D721Med (cell line): ENCODE results near the gene OR10T2.
"Not testable (repeated sequence)": the region's sequence is repeated elsewhere in the genome, so short reads cannot be mapped to it uniquely, and the experiment has no call there.

Experiments
- DNase-seq: peaks from one replicate; pipeline ENCODE4 v3.0.0; 2011; ENCODE audit warnings: low spot score; ENCODE audit not compliant: insufficient read length
- FAIRE-seq: peaks from 2 replicates; lab custom pipeline; 2011; peaks lifted over from hg19 to GRCh38; lab: Jason Lieb, UNC
- TF ChIP-seq, protein P1 (sequence below): IDR thresholded peaks from 2 replicates; pipeline ENCODE4 v1.5.1; 2012; ENCODE audit warnings: mild to moderate bottlenecking, control low read depth; ENCODE audit not compliant: insufficient read depth; ENCODE audit errors: missing control alignments

The OR10T2 gene

DNA sequence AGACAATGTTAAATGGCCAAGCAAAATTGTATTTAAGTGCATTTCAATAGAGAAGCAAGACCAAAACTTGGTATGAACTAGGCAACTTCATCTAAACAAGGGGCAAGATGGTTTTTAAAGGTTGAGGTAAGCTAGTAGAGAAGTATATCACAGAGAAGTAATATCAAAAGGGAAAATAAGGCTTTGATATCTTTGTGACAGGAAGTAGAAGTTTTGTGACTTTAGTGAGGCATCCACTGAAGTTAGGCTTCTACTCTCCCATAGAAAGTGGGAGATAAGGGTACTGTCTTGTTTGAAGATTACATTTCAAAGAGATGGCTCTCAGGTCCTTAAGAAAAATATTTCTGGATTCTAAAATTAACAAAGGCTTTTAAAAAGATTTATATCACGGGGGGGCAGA is 8.9 kb downstream of the OR10T2 start:
- FAIRE-seq (no peak), DNase-seq (no peak)
- TF ChIP-seq, protein P1, sequence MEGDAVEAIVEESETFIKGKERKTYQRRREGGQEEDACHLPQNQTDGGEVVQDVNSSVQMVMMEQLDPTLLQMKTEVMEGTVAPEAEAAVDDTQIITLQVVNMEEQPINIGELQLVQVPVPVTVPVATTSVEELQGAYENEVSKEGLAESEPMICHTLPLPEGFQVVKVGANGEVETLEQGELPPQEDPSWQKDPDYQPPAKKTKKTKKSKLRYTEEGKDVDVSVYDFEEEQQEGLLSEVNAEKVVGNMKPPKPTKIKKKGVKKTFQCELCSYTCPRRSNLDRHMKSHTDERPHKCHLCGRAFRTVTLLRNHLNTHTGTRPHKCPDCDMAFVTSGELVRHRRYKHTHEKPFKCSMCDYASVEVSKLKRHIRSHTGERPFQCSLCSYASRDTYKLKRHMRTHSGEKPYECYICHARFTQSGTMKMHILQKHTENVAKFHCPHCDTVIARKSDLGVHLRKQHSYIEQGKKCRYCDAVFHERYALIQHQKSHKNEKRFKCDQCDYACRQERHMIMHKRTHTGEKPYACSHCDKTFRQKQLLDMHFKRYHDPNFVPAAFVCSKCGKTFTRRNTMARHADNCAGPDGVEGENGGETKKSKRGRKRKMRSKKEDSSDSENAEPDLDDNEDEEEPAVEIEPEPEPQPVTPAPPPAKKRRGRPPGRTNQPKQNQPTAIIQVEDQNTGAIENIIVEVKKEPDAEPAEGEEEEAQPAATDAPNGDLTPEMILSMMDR: no peak

DNA sequence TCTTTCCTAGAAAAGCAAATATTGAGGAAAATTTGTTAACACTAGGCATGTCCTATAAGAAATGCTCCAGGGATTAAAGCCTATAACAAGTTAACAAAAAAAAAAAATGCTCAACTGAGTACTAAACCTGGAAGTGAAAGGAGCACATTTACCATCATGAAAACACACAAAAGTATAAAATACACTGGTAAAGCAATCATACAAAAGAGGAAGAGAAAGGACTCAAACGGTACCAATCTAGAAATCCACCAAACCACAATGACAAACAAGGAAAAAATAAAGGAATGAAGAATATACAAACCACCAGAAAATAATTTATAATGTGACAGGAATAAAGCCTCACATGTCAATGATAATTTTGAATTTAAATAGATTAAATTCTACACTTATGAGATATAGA is 24.4 kb downstream of the OR10T2 start:
- FAIRE-seq (no peak), DNase-seq (no peak)
- TF ChIP-seq, protein P1: no peak

DNA sequence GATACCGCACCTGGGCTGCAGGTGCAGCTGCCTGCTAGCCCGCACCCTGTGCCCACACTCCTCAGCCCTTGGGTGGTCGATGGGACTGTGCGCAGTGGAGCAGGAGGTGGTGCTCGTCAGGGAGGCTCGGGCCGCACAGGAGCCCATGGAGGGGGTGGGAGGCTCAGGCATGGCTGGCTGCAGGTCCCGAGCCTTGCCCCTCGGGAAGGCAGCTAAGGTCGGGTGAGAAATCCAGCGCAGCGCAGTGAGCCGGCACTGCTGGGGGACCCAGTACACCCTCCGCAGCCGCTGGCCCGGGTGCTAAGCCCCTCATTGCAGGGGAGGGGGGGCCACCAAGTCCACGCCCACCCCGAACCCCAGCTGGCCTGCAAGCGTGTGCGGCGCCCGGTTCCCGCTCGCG is 25.2 kb downstream of the OR10T2 start:
- not testable (repeated sequence) for FAIRE-seq, DNase-seq

DNA sequence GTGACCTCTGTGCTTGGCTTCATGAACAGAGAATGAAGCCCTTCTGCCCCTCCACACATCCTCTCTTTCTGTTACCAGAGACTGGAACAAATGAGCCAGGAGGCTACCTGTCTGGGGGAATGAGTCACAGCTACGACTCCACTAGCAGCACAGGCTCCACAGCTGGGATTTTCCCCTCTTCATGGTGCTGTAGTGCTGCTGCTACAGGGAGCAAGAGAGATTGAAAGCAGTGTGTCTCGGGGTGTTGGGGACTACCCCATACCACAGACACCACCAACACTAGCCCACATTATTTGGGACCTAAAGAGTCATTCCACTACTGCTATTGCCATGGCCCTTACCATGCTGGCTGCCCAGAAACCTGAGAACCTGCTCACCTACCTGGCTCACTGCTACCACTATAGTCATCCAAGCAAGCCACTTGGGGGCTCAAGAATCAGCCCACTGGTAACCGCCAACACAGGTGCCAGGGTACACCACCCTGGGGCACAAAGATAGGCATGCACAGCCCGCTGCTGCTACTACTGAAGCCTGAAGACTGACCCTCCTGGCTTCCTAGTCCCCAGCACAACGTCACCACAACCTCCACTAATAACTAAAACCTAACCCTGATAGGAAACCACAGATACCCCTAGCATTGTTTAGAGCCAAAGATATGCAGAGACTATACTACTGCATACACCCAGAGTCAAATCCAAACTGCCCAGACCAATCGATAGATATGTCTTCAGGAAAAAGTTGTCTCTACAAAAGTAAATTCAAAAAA is 27.9 kb downstream of the OR10T2 start:
- DNase-seq (no peak), FAIRE-seq (no peak)
- TF ChIP-seq, protein P1: no peak

DNA sequence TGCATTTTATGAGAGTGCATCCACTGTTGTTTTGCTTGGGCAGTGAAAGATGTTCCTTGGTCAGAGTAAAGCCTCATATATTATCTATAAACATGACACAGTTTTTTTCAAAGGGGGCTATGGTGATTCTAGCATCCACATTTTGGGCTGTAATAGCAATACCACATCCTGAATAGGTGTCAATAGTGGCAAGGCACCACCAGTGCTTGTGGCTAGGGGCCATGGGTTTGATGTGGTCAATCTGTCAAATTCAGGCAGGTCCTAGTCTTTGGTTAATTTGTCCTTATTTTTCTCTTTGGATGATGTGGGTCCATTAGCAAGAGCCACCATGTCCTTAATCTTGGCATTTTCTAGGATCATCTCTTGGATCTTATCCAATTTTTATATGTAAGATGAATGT is 32.5 kb downstream of the OR10T2 start:
- FAIRE-seq (no peak), DNase-seq (no peak)
- TF ChIP-seq, protein P1: no peak

DNA sequence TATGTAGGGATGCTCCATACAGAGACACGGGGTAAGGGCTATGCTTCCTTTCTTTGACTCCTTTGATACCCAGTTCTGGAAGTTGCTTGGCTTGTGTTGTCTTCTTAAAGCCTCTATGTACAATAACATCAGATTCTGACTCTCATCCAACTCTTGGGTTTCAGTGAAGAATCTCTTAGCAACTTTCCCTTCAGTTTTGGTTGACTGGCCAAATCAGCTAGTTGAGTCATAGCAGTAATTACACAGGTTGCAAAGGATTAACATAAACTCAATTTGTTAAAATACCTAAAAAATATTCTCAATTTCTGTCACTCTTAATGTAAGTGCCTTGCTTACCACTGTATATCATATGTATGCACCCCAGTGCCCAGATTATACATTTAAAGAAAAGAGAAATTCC is 36.3 kb downstream of the OR10T2 start:
- no peak for FAIRE-seq
- TF ChIP-seq, protein P1: no peak
- no peak for DNase-seq

DNA sequence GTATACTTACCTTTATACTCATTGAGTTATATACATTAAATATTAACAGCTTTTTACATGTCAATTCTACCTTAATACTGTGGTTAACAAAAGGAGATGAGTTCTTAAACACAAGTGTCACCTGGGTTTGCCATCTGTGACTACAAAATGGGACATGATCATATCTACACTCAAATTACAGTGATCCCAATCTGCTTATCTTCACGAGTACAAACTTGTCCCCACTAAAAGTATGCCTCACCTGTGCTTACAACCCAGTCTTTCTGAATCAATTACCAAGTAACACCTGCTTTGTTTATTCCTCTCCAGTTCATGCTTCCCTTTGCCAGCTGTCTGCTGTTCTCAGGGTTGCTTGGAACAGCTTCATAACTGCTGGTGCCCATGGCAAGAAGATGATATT is 36.8 kb downstream of the OR10T2 start:
- FAIRE-seq (no peak), DNase-seq (no peak)
- TF ChIP-seq, protein P1: no peak
